GM18502 (cell line): ENCODE results near the gene YAP1.

Source experiments
- ATAC-seq: cut with Tn5 transposase; IDR thresholded peaks from one replicate; pipeline ENCODE4 v1.9.1; 2021; ENCODE audit warnings: mild to moderate bottlenecking; ENCODE audit not compliant: unreplicated experiment, poor library complexity

YAP1 gene

GRCh38 chr11:102268083-102268984 is 158.1 kb downstream of the YAP1 start:
- peak; percentile 98 for ATAC-seq

GRCh38 chr11:102268985-102269470 is 158.8 kb downstream of the YAP1 start:
- no peak for ATAC-seq

GRCh38 chr11:102269927-102270326 is 159.7 kb downstream of the YAP1 start:
- no peak for ATAC-seq

GRCh38 chr11:102272047-102272824 is 162.0 kb downstream of the YAP1 start:
- no peak for ATAC-seq

- no peak for ATAC-seq
Observed at GRCh38 chr11:102274628-102275027, 164.4 kb downstream of the YAP1 start.

GRCh38 chr11:102276362-102276761 is 166.1 kb downstream of the YAP1 start:
- ATAC-seq, result no peak

- no peak for ATAC-seq
Observed at GRCh38 chr11:102276783-102277182, 166.5 kb downstream of the YAP1 start.

- ATAC-seq, result no peak
Observed at GRCh38 chr11:102279641-102280170, 169.5 kb downstream of the YAP1 start.

GRCh38 chr11:102280245-102280833 is 170.1 kb downstream of the YAP1 start:
- no peak for ATAC-seq
